GM19240 (cell line): ENCODE data around the gene FUT3.

ENCODE experiments used
- DNase-seq: peaks from one replicate; pipeline ENCODE4 v3.0.0; 2011; ENCODE audit warnings: low spot score; ENCODE audit not compliant: insufficient read length

FUT3 gene

DNA sequence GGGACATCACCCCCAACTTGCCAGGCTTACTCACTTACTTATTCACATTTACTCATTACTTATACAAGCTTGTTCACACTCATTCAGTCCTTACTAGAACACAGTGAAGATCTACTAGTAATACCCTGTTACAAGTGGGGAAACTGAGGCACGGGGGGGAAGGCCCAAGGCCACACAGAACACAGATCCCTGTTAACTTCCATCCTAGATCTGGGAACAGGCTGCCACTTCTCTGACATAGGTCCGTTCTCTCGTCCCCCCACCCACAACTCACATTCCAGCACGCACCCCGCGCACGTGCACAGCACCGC is 47.9 kb downstream of the FUT3 start:
- no peak for DNase-seq

DNA sequence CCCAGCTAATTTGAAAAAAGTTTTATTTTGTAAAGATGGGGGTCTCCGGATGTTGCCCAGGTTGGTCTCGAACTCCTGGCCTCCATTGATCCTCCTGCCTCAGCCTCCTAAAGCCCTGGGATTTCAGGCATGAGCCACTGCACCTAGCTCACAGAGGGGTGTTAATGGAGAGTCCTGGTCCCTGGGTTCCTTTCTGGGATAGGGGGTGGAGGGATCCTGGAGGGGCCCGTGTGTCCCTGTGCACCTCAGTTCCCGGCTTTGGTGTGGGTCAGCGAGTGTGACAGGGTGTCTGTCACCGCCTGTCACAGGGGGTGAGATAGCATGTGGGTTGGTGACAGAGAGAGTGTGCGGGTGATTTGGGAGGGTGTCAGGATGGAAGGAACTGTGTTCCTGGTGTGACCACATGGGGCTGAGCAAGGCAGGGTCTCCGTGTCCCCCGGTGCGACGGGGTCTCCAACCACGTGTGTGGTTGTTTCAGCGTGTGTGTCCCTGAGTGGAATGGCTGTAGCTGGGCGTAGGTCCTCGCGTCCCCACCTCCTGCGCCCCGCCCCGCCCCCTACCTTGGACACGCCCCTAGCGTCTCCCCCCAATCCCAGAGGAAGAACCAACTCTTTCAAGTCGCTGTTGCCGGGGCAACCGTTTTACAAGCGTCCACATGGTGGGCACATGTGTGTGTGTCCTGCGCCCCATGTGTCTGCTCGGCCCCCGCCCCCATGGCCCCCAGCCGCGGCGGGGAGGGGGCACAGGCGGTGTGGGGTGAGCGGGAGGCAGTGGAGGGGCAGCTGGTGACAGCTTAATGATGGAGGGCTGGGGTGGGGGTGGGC is 49.2 kb downstream of the FUT3 start:
- no peak for DNase-seq

DNA sequence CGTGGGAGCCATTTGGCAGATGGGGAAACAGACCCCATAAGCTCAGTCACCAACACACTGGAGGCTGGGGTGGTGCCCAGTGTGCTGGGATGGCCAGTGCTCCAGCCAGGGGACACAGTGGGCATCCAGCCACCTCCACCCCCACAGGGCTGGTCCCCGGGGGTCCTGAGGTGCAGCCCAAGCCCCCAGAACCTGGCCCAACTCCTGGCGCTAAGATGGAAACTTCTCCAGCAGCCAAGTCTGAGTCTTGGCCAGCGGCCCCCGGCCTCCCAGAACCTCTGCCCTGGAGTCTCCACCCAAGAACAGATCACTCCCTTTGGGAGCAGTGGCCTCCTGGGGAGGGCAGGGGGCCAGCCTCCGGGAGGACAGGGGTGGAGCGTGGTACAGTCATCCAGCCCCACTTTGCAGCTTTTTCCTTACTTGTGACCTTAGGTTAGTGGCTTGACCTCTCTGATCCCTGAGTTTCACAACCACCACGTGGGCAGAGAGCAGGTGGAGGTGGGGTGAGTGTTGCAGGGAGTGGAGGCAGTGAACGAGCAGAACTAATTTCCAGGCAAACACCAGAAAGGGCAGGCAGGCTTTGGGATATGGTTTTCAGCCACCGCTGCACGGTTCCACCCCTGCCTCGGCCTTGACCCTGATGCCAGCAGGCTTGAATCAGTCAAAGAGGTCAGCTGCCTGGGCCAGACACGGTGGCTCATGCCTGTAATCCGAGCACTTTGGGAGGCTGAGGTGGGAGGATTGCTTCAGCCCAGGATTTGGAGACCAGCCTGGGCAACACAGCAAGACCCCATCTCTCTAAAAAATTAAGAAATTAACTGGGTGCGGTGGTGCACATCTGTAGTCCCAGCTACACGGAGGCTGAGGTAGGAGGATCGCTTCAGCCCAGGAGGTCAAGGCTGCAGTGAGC is 50.6 kb downstream of the FUT3 start:
- no peak for DNase-seq

DNA sequence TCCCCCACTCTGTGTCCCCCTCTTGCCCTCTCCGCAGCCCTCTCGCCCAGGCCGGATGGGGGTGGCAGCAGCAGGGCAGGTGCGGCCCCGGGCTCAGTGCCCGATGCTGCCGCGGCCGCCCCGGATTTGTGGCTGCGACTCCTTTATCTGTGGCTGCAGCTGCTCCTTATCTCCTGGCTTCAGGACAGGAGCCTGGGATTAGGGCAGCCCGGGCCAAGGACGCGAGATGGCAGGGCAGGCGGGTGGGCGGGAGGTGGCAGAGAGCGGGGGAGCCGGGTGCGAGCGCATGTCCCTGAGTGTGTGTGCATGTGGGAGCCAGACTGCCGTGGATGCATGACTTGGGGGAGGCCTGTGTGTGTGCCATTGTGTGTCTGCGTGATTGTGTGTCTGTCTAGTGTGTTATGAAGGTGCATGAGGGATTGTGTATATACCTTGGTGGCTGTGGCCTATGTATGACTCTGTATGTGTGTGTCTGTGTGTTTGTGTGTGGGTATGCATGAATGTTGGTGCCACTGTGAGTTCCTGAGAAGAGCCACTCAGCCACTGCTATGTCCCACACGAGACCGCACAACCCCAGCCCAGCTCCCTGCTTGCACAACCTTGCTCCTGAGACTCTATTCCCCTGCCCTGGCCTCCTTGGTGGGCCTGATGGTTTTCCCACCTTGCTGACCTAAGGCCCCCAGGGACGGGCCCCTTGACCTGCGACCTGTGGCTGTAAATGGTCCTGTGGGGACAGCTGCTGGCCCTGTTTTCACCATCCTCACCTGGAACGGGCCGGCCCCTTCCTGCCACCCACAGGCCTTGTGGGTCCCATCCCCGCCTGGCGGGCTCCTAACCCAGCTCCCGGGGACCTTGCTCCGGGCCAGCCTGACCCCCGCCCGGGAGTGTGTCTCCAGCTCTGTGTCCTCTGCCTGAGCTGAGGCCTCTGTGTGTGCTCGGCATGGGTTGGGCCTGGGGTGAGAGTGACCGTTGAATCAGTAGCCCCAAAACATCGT is 51.7 kb downstream of the FUT3 start:
- DNase-seq: no peak

DNA sequence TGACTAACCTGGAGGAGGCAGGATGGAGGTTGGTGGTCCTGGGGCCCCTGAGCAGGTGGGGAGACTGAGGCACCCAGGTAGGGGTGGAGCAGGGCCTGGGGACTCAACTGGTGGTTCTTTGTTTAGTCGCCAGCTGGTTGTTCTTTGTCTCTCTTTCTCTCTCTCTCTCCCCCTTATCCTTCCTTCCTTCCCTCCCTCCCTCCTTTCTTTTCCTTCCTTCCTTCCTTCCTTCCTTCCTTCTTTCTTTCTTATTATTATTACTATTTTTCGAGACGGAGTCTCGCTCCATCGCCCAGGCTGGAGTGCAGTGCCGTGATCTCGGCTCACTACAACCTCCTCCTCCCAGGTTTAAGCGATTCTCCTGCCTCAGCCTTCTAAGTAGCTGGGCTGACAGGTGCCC is 53.0 kb downstream of the FUT3 start:
- no peak for DNase-seq

DNA sequence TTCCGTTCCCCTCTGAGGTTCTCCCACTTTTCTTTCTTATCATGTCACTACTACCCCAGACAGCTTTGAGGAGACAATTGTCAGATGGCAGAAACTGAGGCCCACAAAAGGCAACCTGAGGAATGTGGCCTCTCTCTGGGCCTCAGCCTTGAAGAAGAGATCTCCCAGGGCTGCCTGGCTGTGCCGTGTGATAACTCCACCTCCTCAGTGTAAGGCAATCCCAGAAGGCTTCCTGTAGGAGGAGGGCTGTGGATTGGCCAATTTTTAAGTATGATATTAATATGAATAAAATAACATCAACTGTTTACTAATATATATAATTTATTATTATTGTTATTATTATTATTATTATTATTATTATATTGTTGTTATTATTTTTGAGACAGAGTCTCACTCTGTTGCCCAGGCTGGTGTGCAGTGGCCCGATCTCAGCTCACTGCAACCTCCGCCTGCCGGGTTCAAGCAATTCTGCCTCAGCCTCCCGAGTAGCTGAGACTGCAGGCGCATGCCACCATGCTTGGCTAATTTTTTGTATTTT is 55.8 kb downstream of the FUT3 start:
- DNase-seq: no peak

DNA sequence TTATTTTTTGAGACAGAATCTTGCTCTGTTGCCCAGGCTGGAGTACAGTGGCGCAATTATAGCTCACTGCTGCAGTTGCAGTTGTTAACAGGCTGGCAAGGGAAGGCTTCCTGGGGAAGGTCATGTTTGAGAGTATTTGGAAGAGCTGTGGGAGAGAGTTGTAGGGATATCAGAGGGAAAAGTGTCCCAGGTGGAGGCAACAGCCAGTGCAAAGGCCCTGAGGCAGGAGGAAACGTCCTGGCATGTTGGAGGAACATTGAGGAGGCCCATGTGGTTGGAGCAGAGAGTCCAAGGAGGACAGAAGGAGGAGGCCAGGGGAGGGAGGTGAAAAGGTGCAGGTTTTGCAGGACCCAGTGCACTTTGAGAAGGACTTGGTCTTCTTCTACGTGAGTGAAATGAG is 58.1 kb downstream of the FUT3 start:
- DNase-seq: no peak
